BLaER1 treated with 17β-estradiol and CSF1 and Interleukin-3, amounts not matched to agents 10 nM and 100 nM (cell line): ENCODE data around the gene C4orf51.

ENCODE experiments used
- H3K27ac ChIP-seq, 11 experiments: shearing (Covaris generic); formaldehyde crosslinking; 2 replicates each; pipeline ENCODE4 v1.8.1; 2022
- H3K27me3 ChIP-seq, 11 experiments: shearing (Covaris generic); formaldehyde crosslinking; 2 replicates each; pipeline ENCODE4 v1.8.1; 2022
- H3K36me3 ChIP-seq, 11 experiments: shearing (Covaris generic); formaldehyde crosslinking; 2 replicates each; pipeline ENCODE4 v1.8.1; 2022
- H3K4me1 ChIP-seq, 10 experiments: shearing (Covaris generic); formaldehyde crosslinking; 2 replicates each; pipeline ENCODE4 v1.8.1; 2022
- H3K4me2 ChIP-seq, 11 experiments: shearing (Covaris generic); formaldehyde crosslinking; 2 replicates each; pipeline ENCODE4 v1.8.1; 2022
- H3K4me3 ChIP-seq, 10 experiments: shearing (Covaris generic); formaldehyde crosslinking; 2 replicates each; pipeline ENCODE4 v1.8.1; 2022
- H3K9ac ChIP-seq, 11 experiments: shearing (Covaris generic); formaldehyde crosslinking; 2 replicates each; pipeline ENCODE4 v1.8.1; 2022
- H3K9me3 ChIP-seq, 11 experiments: shearing (Covaris generic); formaldehyde crosslinking; replicated peaks in 1 of 11; 2 replicates each; pipeline ENCODE4 v1.8.1; 2022
- H4K20me1 ChIP-seq, 11 experiments: shearing (Covaris generic); formaldehyde crosslinking; 2 replicates each; pipeline ENCODE4 v1.8.1; 2022
- Cebpa-rat ChIP-seq, 11 experiments: shearing (Covaris generic); IDR thresholded peaks; 2 replicates each; pipeline ENCODE4 v1.8.1; 2022

Gene C4orf51

GRCh38 chr4:145773581-145774234 is 93.8 kb downstream of the C4orf51 start:
- Histone ChIP-seq H3K4me2 (no peak overlapping the region), H3K36me3 (peaks cover 35 to 90% (median 74%) of the 10 kb centered on the region in 11 experiments), H3K4me3 (no peak overlapping the region), H3K9me3 (no peaks in the 10 kb centered on the region), H3K9ac (no peak overlapping the region), H3K4me1 (peaks cover 0 to 12% (median 3%) of the 10 kb centered on the region in 10 experiments; a peak in 8 of 20 replicates), H4K20me1 (no peaks in the 10 kb centered on the region), H3K27me3 (no peaks in the 10 kb centered on the region), H3K27ac (no peak overlapping the region)
- no peak for TF ChIP-seq Cebpa-rat (IDR thresholded peaks at IDR 0.05)

DNA sequence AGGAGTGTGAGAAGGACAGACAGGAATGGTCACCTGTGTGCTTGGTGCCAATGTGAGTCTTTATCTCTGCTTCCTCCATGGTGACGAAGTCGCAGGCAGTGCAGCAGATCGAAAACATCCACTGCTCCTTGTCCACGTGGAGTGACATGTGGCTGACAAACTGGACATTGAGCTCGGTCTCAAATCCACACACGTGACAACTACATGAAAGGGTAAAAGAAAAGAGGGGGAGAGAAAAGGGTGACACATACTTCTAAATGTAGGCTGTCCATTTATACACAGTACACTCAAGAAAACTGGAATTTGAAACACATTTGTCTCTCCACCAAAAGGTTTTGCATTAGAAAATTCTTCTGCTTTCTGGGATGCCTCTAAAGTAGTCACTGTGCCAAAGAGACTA is 94.5 kb downstream of the C4orf51 start:
- Histone ChIP-seq H3K4me1 (peaks cover 0 to 8% (median 3%) of the 10 kb centered on the region in 10 experiments; a peak in 8 of 20 replicates), H3K27ac (no peak overlapping the region), H3K4me2 (no peak overlapping the region), H3K9me3 (no peaks in the 10 kb centered on the region), H3K9ac (no peak overlapping the region), H3K27me3 (no peaks in the 10 kb centered on the region), H4K20me1 (no peaks in the 10 kb centered on the region), H3K4me3 (no peak overlapping the region), H3K36me3 (peaks cover 35 to 92% (median 76%) of the 10 kb centered on the region in 11 experiments)
- no peak for TF ChIP-seq Cebpa-rat (IDR thresholded peaks at IDR 0.05)

DNA sequence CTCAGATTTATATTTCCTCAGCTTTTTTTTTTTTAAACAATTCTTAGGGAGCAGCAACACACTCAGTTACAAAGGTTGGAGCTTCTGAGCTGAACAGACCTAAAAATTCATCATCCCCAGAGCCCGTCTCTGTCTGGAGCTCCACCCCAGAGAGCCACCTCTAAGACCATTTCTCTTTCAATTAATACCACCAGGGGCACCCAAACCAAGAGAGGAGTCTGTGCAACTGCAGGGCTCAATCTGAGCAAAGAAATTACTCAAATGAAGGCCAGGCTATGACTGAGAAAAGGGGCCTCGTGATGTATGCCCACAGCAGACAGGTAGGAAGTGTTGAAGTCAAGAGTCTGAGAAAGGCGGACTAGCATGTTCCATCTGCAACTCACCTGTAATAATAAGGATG is 95.5 kb downstream of the C4orf51 start:
- no peak overlapping the region for H3K9ac ChIP-seq
- peaks cover 35 to 93% (median 81%) of the 10 kb centered on the region in 11 experiments for H3K36me3 ChIP-seq
- no peaks in the 10 kb centered on the region for H4K20me1 ChIP-seq
- no peak overlapping the region for H3K4me2 ChIP-seq
- H3K27ac ChIP-seq, result no peak overlapping the region
- no peaks in the 10 kb centered on the region for H3K27me3 ChIP-seq
- H3K9me3 ChIP-seq, result no peaks in the 10 kb centered on the region
- no peaks in the 10 kb centered on the region for H3K4me1 ChIP-seq
- no peak for TF ChIP-seq Cebpa-rat (IDR thresholded peaks at IDR 0.05)
- no peak overlapping the region for H3K4me3 ChIP-seq

- no peaks in the 10 kb centered on the region for H3K9me3 ChIP-seq
- H3K27me3 ChIP-seq, result no peaks in the 10 kb centered on the region
- no peak overlapping the region for H3K9ac ChIP-seq
- H3K4me2 ChIP-seq, result no peak overlapping the region
- H3K4me3 ChIP-seq, result no peak overlapping the region
- no peak overlapping the region for H3K27ac ChIP-seq
- no peaks in the 10 kb centered on the region for H4K20me1 ChIP-seq
- peaks cover 35 to 88% (median 79%) of the 10 kb centered on the region in 11 experiments for H3K36me3 ChIP-seq
- peaks cover 0 to 3% (median 0%) of the 10 kb centered on the region in 10 experiments; a peak in 2 of 20 replicates for H3K4me1 ChIP-seq
- no peak for TF ChIP-seq Cebpa-rat (IDR thresholded peaks at IDR 0.05)
These were observed 96.3 kb downstream of the C4orf51 start for GRCh38 chr4:145776208-145776607.

- no peak overlapping the region for H3K27ac ChIP-seq
- H3K9me3 ChIP-seq, result peaks cover 8 to 11% (median 10%) of the 10 kb centered on the region in 11 experiments; a peak in 21 of 22 replicates
- no peak for TF ChIP-seq Cebpa-rat (IDR thresholded peaks at IDR 0.05)
- H4K20me1 ChIP-seq, result no peaks in the 10 kb centered on the region
- peaks cover 0 to 13% (median 8%) of the 10 kb centered on the region in 10 experiments; a peak in 9 of 20 replicates for H3K4me1 ChIP-seq
- H3K27me3 ChIP-seq, result no peaks in the 10 kb centered on the region
- H3K4me3 ChIP-seq, result no peak overlapping the region
- no peak overlapping the region for H3K4me2 ChIP-seq
- no peak overlapping the region for H3K9ac ChIP-seq
- peaks cover 18 to 82% (median 61%) of the 10 kb centered on the region in 11 experiments for H3K36me3 ChIP-seq
These were observed 99.4 kb downstream of the C4orf51 start for GRCh38 chr4:145779319-145779801.

- Histone ChIP-seq H3K4me2 (no peak overlapping the region), H3K9ac (no peak overlapping the region), H3K27me3 (no peaks in the 10 kb centered on the region), H3K4me1 (peaks cover 0 to 13% (median 8%) of the 10 kb centered on the region in 10 experiments; a peak in 9 of 20 replicates), H3K27ac (no peak overlapping the region), H4K20me1 (no peaks in the 10 kb centered on the region), H3K36me3 (peaks cover 3 to 79% (median 42%) of the 10 kb centered on the region in 11 experiments; a peak in 20 of 22 replicates), H3K4me3 (no peak overlapping the region), H3K9me3 (peaks cover 8 to 20% (median 12%) of the 10 kb centered on the region in 11 experiments; a peak in 21 of 22 replicates)
- TF ChIP-seq Cebpa-rat (IDR thresholded peaks at IDR 0.05), result no peak
These were observed 101.4 kb downstream of the C4orf51 start for GRCh38 chr4:145781351-145781750.
